DMS 273 (cell line): Measurements from ENCODE around the gene RTP5.

Experiments used
- DNase-seq: peaks from one replicate; lab custom pipeline; 2025; ENCODE audit not compliant: unreplicated experiment; lab: John Stamatoyannopoulos, UW

RTP5 gene

GRCh38 chr2:241885946-241886643 is 16.6 kb downstream of the RTP5 start:
- DNase-seq = peak; percentile 52

GRCh38 chr2:241886840-241887447 is 17.4 kb downstream of the RTP5 start:
- no peak for DNase-seq

GRCh38 chr2:241887806-241888522 is 18.4 kb downstream of the RTP5 start:
- no peak for DNase-seq

GRCh38 chr2:241888641-241889040 is 19.1 kb downstream of the RTP5 start:
- no peak for DNase-seq

- DNase-seq = no peak
Observed at GRCh38 chr2:241890524-241891235, 21.2 kb downstream of the RTP5 start.

- no peak for DNase-seq
Observed at GRCh38 chr2:241891315-241891987, 21.9 kb downstream of the RTP5 start.

- DNase-seq = no peak
Observed at GRCh38 chr2:241891988-241892298, 22.4 kb downstream of the RTP5 start.

- DNase-seq = no peak
Observed at GRCh38 chr2:241892299-241893137, 23.0 kb downstream of the RTP5 start.

GRCh38 chr2:241893265-241893664 is 23.7 kb downstream of the RTP5 start:
- DNase-seq = no peak

- DNase-seq = no peak
Observed at GRCh38 chr2:241894056-241894641, 24.6 kb downstream of the RTP5 start.

GRCh38 chr2:241894681-241895426 is 25.3 kb downstream of the RTP5 start:
- DNase-seq = no peak

- no peak for DNase-seq
Observed at GRCh38 chr2:241895427-241895711, 25.8 kb downstream of the RTP5 start.

GRCh38 chr2:241895712-241896641 is 26.4 kb downstream of the RTP5 start:
- peak; percentile 40 for DNase-seq

GRCh38 chr2:241896746-241897201 is 27.2 kb downstream of the RTP5 start:
- DNase-seq = no peak

- DNase-seq = no peak
Observed at GRCh38 chr2:241897231-241897916, 27.8 kb downstream of the RTP5 start.

- DNase-seq = no peak
Observed at GRCh38 chr2:241898463-241899270, 29.1 kb downstream of the RTP5 start.
